GM21526 (cell line): ENCODE measurements around the gene PKD2.
A peak's percentile ranks its signal among the peaks of the same experiment; 100 is the strongest.
"Not testable (repeated sequence)": the region's sequence is repeated elsewhere in the genome, so short reads cannot be mapped to it uniquely, and the experiment has no call there.

Experiments used
- ATAC-seq: cut with Tn5 transposase; IDR thresholded peaks from one replicate; pipeline ENCODE4 v1.9.1; 2021; ENCODE audit warnings: moderate library complexity; ENCODE audit not compliant: unreplicated experiment, low FRiP score

Gene PKD2

GRCh38 chr4:87985097-87985886 lies 22.1 kb upstream of the PKD2 start:
- ATAC-seq = no peak

- no peak for ATAC-seq
These were observed 21.6 kb upstream of the PKD2 start for GRCh38 chr4:87985887-87986200.

DNA sequence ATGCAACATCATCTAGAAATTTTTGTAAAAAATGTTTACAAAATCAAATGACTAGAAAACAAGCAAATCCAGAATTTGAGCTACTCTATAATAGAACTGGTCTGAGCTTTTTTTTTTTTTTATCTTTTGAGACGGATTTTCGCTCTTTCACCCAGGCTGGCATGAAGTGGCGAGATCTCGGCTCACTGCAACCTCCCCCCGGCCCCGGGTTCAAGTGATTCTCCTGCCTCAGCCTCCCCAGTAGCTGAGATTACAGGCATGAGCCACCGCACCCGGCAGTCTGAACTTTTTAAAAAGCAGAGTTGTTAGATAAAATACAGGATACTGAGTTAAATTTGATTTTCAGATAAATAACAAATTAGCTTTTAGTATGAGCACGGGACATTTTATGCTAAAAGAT lies 20.9 kb upstream of the PKD2 start:
- no peak for ATAC-seq

- ATAC-seq = no peak
These were observed 17.7 kb upstream of the PKD2 start for GRCh38 chr4:87989765-87990164.

GRCh38 chr4:87995435-87995834 lies 12.0 kb upstream of the PKD2 start:
- no peak for ATAC-seq

- ATAC-seq = not testable (repeated sequence)
These were observed 8.2 kb upstream of the PKD2 start for GRCh38 chr4:87999191-87999691.

GRCh38 chr4:88001871-88002270 lies 5.6 kb upstream of the PKD2 start:
- ATAC-seq = no peak

GRCh38 chr4:88002786-88003185 lies 4.6 kb upstream of the PKD2 start:
- ATAC-seq = no peak

DNA sequence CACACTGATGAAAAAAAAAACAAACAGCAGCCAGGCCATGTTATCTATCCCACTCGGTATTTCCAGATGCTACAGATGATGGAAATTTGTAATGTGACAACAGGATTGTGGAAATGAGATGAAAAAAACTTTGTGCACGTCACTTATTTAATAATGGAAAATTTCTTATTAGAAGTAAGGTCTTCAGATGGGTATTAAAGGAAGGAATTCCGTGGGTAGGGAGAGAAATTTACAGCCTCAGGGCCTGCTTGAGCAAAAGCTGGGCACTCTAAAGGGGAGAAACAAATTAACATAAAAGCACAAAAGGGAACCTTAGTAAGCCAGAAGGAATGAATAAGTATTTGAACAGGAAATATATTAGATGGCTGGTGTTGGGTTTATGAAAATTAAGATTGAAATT lies 4.2 kb upstream of the PKD2 start:
- no peak for ATAC-seq

DNA sequence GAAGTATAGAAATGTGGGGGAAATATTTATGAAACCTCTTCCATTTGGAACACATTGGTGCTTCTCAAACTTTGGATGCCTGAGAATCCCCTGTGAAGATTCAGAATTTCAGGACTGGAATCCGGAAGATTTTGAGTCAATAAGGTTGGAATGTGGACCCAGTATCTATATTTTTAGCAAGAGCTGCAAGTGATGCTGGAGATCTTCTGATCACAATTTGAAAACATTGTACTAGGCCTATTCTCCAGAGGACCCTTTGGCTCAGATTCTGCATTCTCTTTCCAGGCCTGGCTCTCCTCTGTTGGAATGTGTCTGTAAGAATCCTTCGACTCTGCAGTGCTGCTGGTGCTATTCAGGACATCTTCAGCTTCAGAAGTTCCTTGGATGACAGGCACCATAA lies 2.4 kb upstream of the PKD2 start:
- no peak for ATAC-seq

GRCh38 chr4:88005946-88006345 lies 1.5 kb upstream of the PKD2 start:
- no peak for ATAC-seq

GRCh38 chr4:88006956-88007303 lies 505 bp upstream of the PKD2 start:
- ATAC-seq = no peak

DNA sequence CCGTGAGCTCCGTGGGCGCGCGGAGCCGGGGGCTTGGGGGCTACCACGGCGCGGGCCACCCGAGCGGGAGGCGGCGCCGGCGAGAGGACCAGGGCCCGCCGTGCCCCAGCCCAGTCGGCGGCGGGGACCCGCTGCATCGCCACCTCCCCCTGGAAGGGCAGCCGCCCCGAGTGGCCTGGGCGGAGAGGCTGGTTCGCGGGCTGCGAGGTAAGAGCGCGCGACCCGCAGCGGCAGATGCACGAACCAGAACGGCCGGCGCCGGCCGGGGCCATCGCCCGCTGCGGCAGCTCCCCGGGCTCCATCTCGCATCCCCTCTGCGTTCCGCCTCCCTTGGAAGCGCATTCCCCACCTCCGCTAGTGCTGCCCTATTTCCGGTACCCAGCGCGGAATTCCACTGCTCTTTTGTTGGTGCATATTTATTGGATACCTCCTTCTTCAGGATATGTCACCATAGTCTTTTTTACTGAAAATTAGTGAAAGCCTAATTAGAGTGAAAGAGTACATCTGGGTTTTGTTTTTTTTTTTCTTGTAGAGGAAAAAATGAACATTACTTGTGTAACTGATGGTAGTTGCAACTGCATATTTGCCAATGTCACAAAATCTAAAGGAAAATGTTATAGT lies 797 bp downstream of the PKD2 start:
- peak; percentile 35 for ATAC-seq

DNA sequence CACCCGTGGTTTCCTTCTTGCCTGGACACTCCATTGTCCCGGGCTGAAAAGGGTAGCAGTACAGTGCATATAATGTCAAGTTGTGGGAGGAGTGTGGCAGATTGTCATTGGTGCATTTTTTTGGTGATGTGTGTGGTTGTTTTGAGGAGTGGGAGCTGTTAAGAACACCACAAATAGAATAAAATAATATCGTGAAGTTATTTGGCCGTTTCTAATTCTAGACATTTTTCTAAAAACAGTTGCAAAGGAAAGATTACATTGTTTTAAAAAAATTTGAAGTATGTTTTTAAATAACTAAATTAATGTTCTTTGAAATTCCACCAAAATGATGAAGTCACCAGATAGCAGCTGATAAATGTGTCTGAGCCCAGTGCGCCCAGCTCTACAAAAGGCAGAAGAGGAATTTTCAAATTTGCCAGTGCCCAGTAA lies 1.3 kb downstream of the PKD2 start:
- no peak for ATAC-seq

- no peak for ATAC-seq
These were observed 2.4 kb downstream of the PKD2 start for GRCh38 chr4:88009871-88010270.

DNA sequence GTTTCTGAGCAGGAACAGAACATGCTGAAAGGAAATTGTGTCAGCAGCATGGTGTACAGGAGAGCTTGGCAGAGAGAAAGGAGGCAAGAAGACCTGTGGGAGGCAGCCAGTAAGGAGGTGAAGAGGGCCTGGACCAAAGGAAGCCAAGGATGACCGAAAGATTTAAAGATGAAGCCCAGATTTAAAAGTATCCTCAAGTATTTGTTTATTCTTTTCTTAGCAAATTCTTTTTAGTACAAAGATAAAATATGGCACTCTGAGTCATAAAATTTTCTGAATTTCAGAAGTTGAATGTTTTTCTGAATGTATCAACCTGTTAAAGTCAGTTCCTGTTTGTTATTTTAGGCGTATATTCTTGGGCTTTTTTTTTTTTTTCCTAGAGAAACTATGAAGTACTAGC lies 3.5 kb downstream of the PKD2 start:
- no peak for ATAC-seq

GRCh38 chr4:88012647-88013046 lies 5.2 kb downstream of the PKD2 start:
- ATAC-seq = peak; percentile 57

DNA sequence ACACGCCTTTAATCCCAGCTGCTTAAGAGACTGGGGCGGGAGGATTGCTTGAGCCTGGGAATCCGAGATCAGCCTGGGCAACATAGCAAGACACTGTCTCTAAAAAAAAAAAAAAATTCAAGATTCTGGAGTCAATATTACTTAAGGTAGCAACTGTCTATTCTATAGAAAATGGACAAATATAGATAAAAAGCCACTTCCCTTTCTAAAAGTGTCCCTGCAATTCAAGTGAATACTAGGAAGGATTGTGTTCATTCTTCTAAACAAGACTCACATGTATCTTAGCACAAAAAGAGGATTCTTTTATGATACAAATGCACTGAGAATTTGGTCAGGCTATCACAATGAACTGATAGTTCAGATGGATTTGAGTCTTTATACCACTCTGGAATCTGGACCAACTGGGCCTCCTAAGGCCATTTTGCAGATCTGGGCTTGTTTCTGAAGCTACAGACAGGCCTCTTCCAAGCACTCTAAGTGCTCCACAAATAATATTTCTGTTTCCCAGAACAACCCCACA lies 7.0 kb downstream of the PKD2 start:
- ATAC-seq = no peak

DNA sequence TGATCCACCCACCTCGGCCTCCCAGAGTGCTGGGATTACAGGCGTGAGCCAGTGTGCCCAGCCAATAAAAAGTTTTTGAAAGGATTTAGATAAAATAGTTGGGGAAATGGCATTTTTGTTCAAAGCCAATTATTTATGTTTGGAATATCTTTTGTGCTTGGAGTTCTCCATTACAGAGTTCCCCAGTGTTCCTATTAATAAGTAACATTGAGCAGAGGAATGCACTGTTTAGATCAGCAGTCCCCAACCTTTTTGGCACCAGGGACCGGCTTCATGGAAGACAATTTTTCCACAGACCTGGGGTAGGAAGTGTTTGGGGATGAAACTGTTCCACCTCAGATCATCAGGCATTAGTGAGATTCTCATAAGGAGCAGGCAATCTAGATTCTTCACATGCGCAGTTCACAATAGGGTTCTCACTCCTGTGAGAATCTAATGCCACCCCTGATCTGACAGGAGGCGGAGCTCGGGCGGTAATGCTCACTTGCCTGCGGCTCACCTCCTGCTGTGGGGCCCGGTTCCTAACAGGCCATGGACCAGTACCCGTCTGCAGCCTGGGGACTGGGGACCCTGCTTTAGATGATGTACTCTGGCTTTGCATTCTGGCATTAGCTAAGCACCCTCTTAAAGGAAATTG lies 8.3 kb downstream of the PKD2 start:
- no peak for ATAC-seq

DNA sequence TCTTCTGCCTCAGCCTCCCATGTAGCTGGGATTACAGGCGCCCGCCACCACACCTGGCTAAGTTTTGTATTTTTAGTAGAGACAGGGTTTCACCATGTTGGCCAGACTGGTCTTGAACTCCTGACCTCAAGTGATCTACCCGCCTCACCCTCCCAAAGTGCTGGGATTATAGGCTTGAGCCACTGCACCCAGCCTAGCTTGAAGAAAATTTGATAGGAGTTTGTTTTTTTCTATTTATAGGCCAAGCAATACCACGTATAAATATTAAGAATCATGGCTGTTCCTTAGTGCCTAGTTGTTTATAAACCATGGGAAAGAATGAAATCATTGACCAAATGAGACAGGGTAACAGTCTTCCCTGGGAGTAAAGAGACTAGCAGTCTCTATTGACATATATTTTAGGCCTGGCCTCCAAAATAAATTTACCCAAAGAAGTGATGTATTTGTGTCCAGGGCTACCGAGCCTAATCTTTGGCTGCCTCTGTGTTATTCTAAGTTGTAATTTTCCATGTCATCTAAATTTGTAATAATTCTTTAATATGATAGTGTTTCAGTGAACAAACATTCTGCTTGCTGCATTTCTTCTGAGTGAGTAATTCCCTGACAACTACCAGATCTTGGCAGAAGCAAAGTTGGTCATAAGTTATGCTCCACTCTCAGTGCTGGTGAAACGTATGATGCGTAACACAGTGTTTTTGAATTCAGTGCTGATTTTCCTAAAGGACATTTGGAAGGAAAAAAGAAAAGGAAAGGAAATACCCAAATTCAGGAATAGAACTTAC lies 10.3 kb downstream of the PKD2 start:
- ATAC-seq = no peak

DNA sequence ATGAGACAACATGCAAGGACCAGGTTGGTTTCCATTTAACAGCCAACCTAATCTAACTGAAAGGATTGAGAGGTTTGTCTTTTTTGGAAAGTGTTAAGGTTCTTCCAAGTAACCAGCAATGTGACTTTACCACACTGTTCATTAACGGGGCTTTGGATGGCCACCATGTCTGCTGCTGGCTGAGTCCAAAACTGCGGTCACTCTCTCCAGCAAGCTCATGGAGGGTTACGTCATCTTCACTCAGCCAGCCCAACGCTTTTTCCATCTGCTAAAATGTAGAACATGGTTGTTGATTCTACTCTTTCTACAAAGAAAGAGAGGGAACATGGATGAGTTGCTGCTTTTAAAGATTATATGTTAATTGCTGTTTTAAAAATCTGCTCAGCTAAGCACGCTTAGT lies 11.0 kb downstream of the PKD2 start:
- no peak for ATAC-seq
